Mesenchymal stem cell (in vitro differentiated cells and primary cell): ENCODE results near the gene ZNF268.

Experiments used
- DNase-seq: peaks from one replicate; pipeline ENCODE4 v3.0.0-alpha.2; 2013
- H2AFZ ChIP-seq: one replicate; pipeline ENCODE4 v1.6.1; 2013; ENCODE audit warnings: low read depth, mild to moderate bottlenecking, control low read depth, inconsistent platforms, low read length, moderate library complexity
- H2AK5ac ChIP-seq: 2 replicates; pipeline ENCODE4 v1.6.1; 2013; ENCODE audit warnings: low read length, moderate library complexity, mild to moderate bottlenecking, inconsistent platforms; ENCODE audit not compliant: severe bottlenecking
- H2BK120ac ChIP-seq: one replicate; pipeline ENCODE4 v1.6.1; 2013; ENCODE audit warnings: low read depth, mild to moderate bottlenecking, inconsistent platforms, low read length, moderate library complexity
- H2BK12ac ChIP-seq, 2 experiments: one replicate each; pipeline ENCODE4 v1.6.1; 2013; ENCODE audit warnings: inconsistent platforms in 2 of 2, low read length in 2 of 2, mild to moderate bottlenecking in 2 of 2, moderate library complexity in 2 of 2, control low read depth in 1 of 2
- H2BK15ac ChIP-seq: one replicate; pipeline ENCODE4 v1.6.1; 2013; ENCODE audit warnings: mild to moderate bottlenecking, low read depth, inconsistent platforms; ENCODE audit not compliant: poor library complexity, severe bottlenecking
- H2BK5ac ChIP-seq: 2 replicates; pipeline ENCODE4 v1.6.1; 2013; ENCODE audit warnings: low read depth, mild to moderate bottlenecking, low read length, control low read depth, inconsistent platforms; ENCODE audit not compliant: poor library complexity, severe bottlenecking
- H3K14ac ChIP-seq, 2 experiments: one replicate each; pipeline ENCODE4 v1.6.1; 2013; ENCODE audit warnings: inconsistent platforms in 2 of 2, low read length in 2 of 2, control low read depth in 1 of 2, mild to moderate bottlenecking in 1 of 2, moderate library complexity in 1 of 2
- H3K18ac ChIP-seq, 2 experiments: one replicate each; pipeline ENCODE4 v1.6.1; 2013; ENCODE audit warnings: inconsistent platforms in 2 of 2, low read length in 2 of 2, control low read depth in 1 of 2, low read depth in 1 of 2, mild to moderate bottlenecking in 1 of 2
- H3K23ac ChIP-seq, 2 experiments: one replicate each; pipeline ENCODE4 v1.6.1; 2013; ENCODE audit warnings: inconsistent platforms in 2 of 2, low read length in 2 of 2, mild to moderate bottlenecking in 2 of 2, moderate library complexity in 2 of 2, control low read depth in 1 of 2
- H3K27ac ChIP-seq: 2 replicates; pipeline ENCODE4 v1.5.1; 2013; ENCODE audit warnings: mild to moderate bottlenecking, moderate library complexity, low read length, control low read depth, inconsistent platforms; ENCODE audit not compliant: poor library complexity, severe bottlenecking
- H3K27me3 ChIP-seq, 2 experiments: 2 replicates each; pipeline versions ENCODE4 v1.6.1 to v1.7.0; 2013; ENCODE audit warnings: low read length in 2 of 2, mild to moderate bottlenecking in 2 of 2, moderate library complexity in 2 of 2, control low read depth in 1 of 2, inconsistent platforms in 1 of 2; ENCODE audit not compliant: control insufficient read depth in 1 of 2, insufficient read depth in 1 of 2
- H3K36me3 ChIP-seq, 2 experiments: 2 replicates each; pipeline versions ENCODE4 v1.6.1 to v1.7.0; 2013; ENCODE audit warnings: low read length in 2 of 2, control low read depth in 1 of 2, inconsistent platforms in 1 of 2, low read depth in 1 of 2, mild to moderate bottlenecking in 1 of 2; ENCODE audit not compliant: insufficient read depth in 2 of 2, control insufficient read depth in 1 of 2
- H3K4ac ChIP-seq, 2 experiments: one replicate each; pipeline ENCODE4 v1.6.1; 2013; ENCODE audit warnings: inconsistent platforms in 2 of 2, low read length in 2 of 2, mild to moderate bottlenecking in 2 of 2, moderate library complexity in 2 of 2, control low read depth in 1 of 2, low read depth in 1 of 2
- H3K4me1 ChIP-seq: 2 replicates; pipeline ENCODE4 v1.6.1; 2013; ENCODE audit warnings: low read depth, low read length, control low read depth; ENCODE audit not compliant: control insufficient read depth, insufficient read depth
- H3K4me2 ChIP-seq: 2 replicates; pipeline ENCODE4 v1.6.1; 2013; ENCODE audit warnings: low read length, mild to moderate bottlenecking, inconsistent platforms; ENCODE audit not compliant: poor library complexity, severe bottlenecking
- H3K4me3 ChIP-seq, 2 experiments: 2 replicates each; pipeline versions ENCODE4 v1.5.1 to v1.7.0; 2013; ENCODE audit warnings: low read length in 2 of 2, mild to moderate bottlenecking in 2 of 2, control low read depth in 1 of 2, low read depth in 1 of 2; ENCODE audit not compliant: insufficient read depth in 1 of 2
- H3K79me1 ChIP-seq: replicated peaks from 2 replicates; pipeline ENCODE4 v1.6.1; 2013; ENCODE audit warnings: mild to moderate bottlenecking, control low read depth, low read length, inconsistent platforms; ENCODE audit not compliant: poor library complexity, severe bottlenecking
- H3K9ac ChIP-seq: 2 replicates; pipeline ENCODE4 v1.7.0; 2013; ENCODE audit warnings: mild to moderate bottlenecking, low read length, moderate library complexity
- H3K9me3 ChIP-seq: 2 replicates; pipeline ENCODE4 v1.7.0; 2013; ENCODE audit warnings: mild to moderate bottlenecking, low read length; ENCODE audit not compliant: control insufficient read depth
- H4K8ac ChIP-seq: one replicate; pipeline ENCODE4 v1.6.1; 2013; ENCODE audit warnings: inconsistent platforms, mild to moderate bottlenecking, low read length, moderate library complexity
- H4K91ac ChIP-seq: one replicate; pipeline ENCODE4 v1.6.1; 2013; ENCODE audit warnings: mild to moderate bottlenecking, low read length, inconsistent platforms
- WGBS: methylation state at CpG from one replicate; pipeline ENCODE4 v1.1.7; 2013; ENCODE audit warnings: mixed read lengths; 5-methylcytosine and 5-hydroxymethylcytosine counted together

Gene ZNF268

GRCh38 chr12:133165776-133166175 lies 15.5 kb upstream of the ZNF268 start:
- H3K4me2 ChIP-seq: no peak overlapping the region

DNA sequence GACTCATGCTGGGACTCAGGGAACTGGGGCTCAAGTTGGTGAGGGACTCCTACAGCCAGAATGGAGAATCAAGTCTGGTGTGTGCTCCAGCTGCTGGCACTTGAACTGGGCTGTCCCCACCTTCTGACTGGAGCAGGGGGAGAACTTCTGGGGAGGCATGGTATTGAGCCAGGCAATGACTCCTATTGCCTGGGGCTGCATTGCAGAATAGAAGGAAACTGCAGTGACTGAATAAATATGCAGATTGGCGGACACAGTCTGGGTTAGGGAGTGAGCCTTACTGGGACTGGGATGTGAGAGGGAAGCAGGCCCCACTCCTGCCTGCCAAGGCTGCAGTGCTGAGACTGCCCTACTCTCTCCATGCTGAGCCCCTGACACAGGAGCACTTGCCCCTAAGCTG lies 8.8 kb upstream of the ZNF268 start:
- Histone ChIP-seq H3K36me3 (no peaks in the 10 kb centered on the region), H3K4me3 (peak overlapping the region in 1 of 2 experiments; percentile 33), H3K79me1 (no peaks in the 10 kb centered on the region), H3K23ac (no peak overlapping the region), H2BK15ac (no peak overlapping the region), H3K27ac (no peak overlapping the region), H3K4me2 (no peak overlapping the region), H2BK120ac (no peak overlapping the region), H3K9me3 (peaks cover 88% of the 10 kb centered on the region), H2BK5ac (no peak overlapping the region), H4K8ac (no peak overlapping the region), H2BK12ac (no peak overlapping the region), H2AFZ (no peak overlapping the region), H2AK5ac (no peak overlapping the region), H3K4me1 (no peaks in the 10 kb centered on the region), H4K91ac (no peak overlapping the region), H3K27me3 (no peaks in the 10 kb centered on the region), H3K4ac (no peak overlapping the region), H3K9ac (no peak overlapping the region), H3K18ac (no peak overlapping the region), H3K14ac (no peak overlapping the region)
- WGBS: 87% methylated on average over 1 of the region's 1 CpG
- DNase-seq: no peak

More at GRCh38 chr12:133165776-133166175, 15.5 kb upstream of the ZNF268 start:
- no peak overlapping the region for H2AK5ac ChIP-seq
- H3K27me3 ChIP-seq: no peaks in the 10 kb centered on the region
- no peak overlapping the region for H4K91ac ChIP-seq
- no peak overlapping the region for H3K14ac ChIP-seq
- no peak overlapping the region for H3K27ac ChIP-seq
- H3K9ac ChIP-seq: no peak overlapping the region
- H3K4me3 ChIP-seq: no peak overlapping the region
- no peak overlapping the region for H2BK120ac ChIP-seq
- DNase-seq: no peak
- H2BK15ac ChIP-seq: no peak overlapping the region
- H2AFZ ChIP-seq: no peak overlapping the region
- peaks cover 86% of the 10 kb centered on the region for H3K9me3 ChIP-seq
- no peak overlapping the region for H3K23ac ChIP-seq
- no peaks in the 10 kb centered on the region for H3K4me1 ChIP-seq
- no peak overlapping the region for H2BK12ac ChIP-seq
- H3K4ac ChIP-seq: no peak overlapping the region
- WGBS: 89% methylated on average over 3 of the region's 3 CpGs
- H2BK5ac ChIP-seq: no peak overlapping the region
- H4K8ac ChIP-seq: no peak overlapping the region
- no peaks in the 10 kb centered on the region for H3K79me1 ChIP-seq
- no peak overlapping the region for H3K18ac ChIP-seq
- H3K36me3 ChIP-seq: no peaks in the 10 kb centered on the region

GRCh38 chr12:133174901-133175300 lies 6.4 kb upstream of the ZNF268 start:
- H2BK120ac ChIP-seq: no peak overlapping the region
- H2AK5ac ChIP-seq: no peak overlapping the region
- H3K9ac ChIP-seq: no peak overlapping the region
- no peak overlapping the region for H4K91ac ChIP-seq
- H3K4me3 ChIP-seq: no peak overlapping the region
- peaks cover 80% of the 10 kb centered on the region for H3K9me3 ChIP-seq
- no peak overlapping the region for H3K4me2 ChIP-seq
- no peak overlapping the region for H3K14ac ChIP-seq
- H3K23ac ChIP-seq: no peak overlapping the region
- H3K18ac ChIP-seq: no peak overlapping the region
- H2BK5ac ChIP-seq: no peak overlapping the region
- no peaks in the 10 kb centered on the region for H3K36me3 ChIP-seq
- H4K8ac ChIP-seq: no peak overlapping the region
- no peak overlapping the region for H2AFZ ChIP-seq
- H3K79me1 ChIP-seq: no peaks in the 10 kb centered on the region
- no peak overlapping the region for H3K4ac ChIP-seq
- no peaks in the 10 kb centered on the region for H3K27me3 ChIP-seq
- DNase-seq: no peak
- no peaks in the 10 kb centered on the region for H3K4me1 ChIP-seq
- no peak overlapping the region for H2BK12ac ChIP-seq
- 71% methylated on average over 1 of the region's 1 CpG for WGBS
- no peak overlapping the region for H3K27ac ChIP-seq
- no peak overlapping the region for H2BK15ac ChIP-seq

DNA sequence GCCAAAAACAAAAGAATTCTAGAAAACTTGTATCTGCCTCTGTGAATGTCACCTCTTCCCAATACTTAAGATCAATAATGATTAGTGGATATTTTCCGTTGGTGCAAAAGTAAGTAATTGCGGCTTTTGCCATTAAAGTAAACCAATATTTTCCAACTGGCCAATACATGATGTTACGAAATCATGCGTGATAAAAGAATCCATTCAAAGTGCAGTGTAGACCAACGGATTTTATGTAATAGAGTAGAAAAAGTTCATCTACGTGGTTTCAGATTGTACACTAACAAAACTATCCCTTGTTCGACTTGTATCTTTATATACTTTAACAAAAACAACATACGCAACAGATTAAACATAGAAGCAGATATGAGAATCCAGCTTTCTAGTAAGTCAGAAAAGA lies 626 bp upstream of the ZNF268 start:
- H2AK5ac ChIP-seq: no peak overlapping the region
- WGBS: 98% methylated on average over 5 of the region's 8 CpGs
- peak overlapping the region in 1 of 2 experiments; percentile 100 for H3K4me3 ChIP-seq
- no peak for DNase-seq
- no peak overlapping the region for H2AFZ ChIP-seq
- H3K14ac ChIP-seq: no peak overlapping the region
- H3K4me1 ChIP-seq: no peaks in the 10 kb centered on the region
- H4K8ac ChIP-seq: no peak overlapping the region
- peaks cover 74% of the 10 kb centered on the region for H3K9me3 ChIP-seq
- H3K27me3 ChIP-seq: no peaks in the 10 kb centered on the region
- H4K91ac ChIP-seq: no peak overlapping the region
- H3K23ac ChIP-seq: no peak overlapping the region
- H2BK120ac ChIP-seq: no peak overlapping the region
- H3K18ac ChIP-seq: no peak overlapping the region
- peaks cover 30% of the 10 kb centered on the region for H3K79me1 ChIP-seq
- no peak overlapping the region for H2BK5ac ChIP-seq
- H2BK12ac ChIP-seq: no peak overlapping the region
- no peak overlapping the region for H3K4me2 ChIP-seq
- no peak overlapping the region for H3K4ac ChIP-seq
- H2BK15ac ChIP-seq: no peak overlapping the region
- H3K9ac ChIP-seq: no peak overlapping the region
- H3K27ac ChIP-seq: no peak overlapping the region
- peaks cover 27 to 33% of the 10 kb centered on the region in 2 experiments for H3K36me3 ChIP-seq
